Activated gamma-delta T cell treated with anti-CD3 and anti-CD28 coated beads, Interleukin-2, amount 50 U/mL, for 16 hours (primary cell): ENCODE measurements around the gene GNB4.

Experiments
- DNase-seq: peaks from one replicate; pipeline ENCODE4 v3.0.0-alpha.2; 2020; ENCODE audit warnings: low read depth

GNB4 gene

DNA sequence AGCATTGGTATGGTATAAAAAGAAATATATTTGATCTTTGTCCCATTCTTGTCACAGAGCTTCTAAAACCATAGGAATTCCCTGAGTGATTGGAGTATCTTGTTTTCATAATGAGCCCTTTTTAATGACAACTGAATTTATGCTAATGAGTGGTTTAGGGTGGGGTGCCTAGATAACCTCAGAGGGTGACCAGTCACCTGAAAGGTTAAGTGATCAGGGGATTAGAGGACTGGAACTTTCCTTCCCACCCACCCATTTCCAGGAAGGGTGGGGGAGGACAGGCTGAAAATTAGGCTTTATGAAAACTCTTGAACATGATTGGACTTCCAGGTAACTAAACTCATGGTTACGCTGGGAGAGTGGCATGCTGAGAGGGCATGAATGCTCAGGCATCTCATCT lies 95.3 kb downstream of the GNB4 start:
- no peak for DNase-seq

DNA sequence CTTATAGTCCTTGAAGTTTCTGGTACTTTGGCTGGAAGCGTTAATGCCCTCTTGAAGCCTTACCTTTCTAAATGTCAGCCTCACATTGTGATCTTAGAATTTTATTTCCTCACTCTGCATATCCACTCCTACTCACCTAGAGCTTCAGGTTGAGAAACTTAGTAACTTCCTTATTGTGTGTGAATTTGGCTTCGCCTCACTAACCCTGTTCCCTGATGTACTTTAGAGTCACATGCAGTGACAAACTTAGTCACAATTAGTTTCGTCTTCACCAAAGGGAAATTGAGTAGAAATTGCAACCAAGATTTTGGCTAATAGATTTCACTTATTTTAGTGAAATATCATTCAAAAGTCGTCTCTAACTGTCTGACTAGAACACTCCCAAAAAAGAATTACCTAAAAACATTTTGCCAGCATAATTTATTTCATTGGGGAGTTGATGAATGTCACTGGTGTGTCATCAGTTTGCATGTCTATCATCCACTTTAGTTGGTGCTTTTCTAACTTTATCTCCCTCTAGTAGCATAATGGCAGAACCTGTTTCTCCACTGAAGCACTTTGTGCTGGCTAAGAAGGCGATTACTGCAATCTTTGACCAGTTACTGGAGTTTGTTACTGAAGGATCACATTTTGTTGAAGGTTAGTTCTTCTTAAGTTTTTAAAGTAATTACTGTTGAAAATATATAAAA lies 102.8 kb downstream of the GNB4 start:
- no peak for DNase-seq

DNA sequence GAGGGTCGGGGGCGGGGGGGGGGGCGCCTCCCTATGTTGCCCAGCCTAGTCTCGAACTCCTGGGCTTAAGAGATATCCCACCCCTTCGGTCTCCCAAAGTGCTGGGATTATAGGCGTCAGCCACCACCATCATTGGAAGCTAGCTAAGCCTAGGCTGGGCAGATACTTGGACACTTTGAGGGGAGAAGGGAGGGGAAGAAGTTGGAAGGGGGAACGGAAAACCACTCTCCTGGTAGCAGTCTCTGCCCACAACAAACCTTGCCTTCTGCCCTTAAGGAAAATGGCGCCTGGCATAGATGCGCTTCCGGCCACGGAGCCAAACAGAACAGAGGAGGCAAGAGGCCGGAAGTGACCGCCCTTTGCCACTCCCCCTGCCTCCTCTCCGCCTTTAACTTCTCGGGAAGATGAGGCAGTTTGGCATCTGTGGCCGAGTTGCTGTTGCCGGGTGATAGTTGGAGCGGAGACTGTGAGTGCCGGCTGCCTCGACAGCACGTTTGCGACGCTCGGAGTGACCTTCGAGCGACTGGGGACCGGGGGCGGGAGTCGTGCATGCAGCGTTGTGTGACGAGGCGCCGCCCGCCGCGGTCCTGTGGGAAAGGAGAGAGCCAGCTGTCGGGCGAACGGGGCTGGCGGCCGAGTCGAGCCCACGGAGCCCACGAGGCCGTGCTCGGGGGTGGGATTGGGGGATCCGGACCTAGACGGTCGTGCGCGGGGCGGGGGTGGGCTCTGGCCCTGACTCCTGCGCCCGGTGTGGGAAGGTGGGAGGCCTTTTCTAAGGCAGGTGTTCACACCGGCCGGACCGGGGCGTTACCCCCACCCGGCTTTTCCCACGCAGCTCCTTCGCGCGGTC lies 103.7 kb downstream of the GNB4 start, which contains the start of gene MFN1:
Gene MFN1 (plus strand): TSS at position 365 of the 850 bp plus-strand sequence. CDS start 1,143 bp downstream, outside the sequence.
- DNase-seq, result peak; percentile 77
